ENCODE results near the gene TANGO2. TPM values are rescaled to one million over a fixed set of nuclear protein-coding genes. Genes with fewer than 3 reads are reported as not detected.
A peak's percentile ranks its signal among the peaks of the same experiment; 100 is the strongest.

Gene TANGO2
- total RNA-seq, 1 experiment from 2014 or later = 33.5 TPM

GRCh38 chr22:20012741-20013331, 8.1 kb upstream of the TANGO2 start:
- Mint-ChIP-seq H3K27me3 (ENCODE audit: unreplicated experiment) (no peaks in the 10 kb centered on the region), H3K9me3 (ENCODE audit: low read depth, unreplicated experiment) (no peaks in the 10 kb centered on the region), H3K4me3 (ENCODE audit: low read depth, unreplicated experiment) (no peak overlapping the region), H3K27ac (ENCODE audit: unreplicated experiment) (no peak overlapping the region), H3K36me3 (ENCODE audit: insufficient read depth, unreplicated experiment) (peaks cover 24% of the 10 kb centered on the region), H3K4me1 (ENCODE audit: low read depth, unreplicated experiment) (peaks cover 7% of the 10 kb centered on the region)
- intact Hi-C loops (cut with micrococcal nuclease; ENCODE audit: unreplicated experiment) = loop anchor here (5.0 kb wide), 1 partner anchor 41 kb away; no protein-coding TSS in a partner anchor
- DNase-seq = no peak
- BruUV-seq (replicated peaks) = no TSS peak
- CTCF ChIA-PET = interaction anchor here (0.5 to 1.7 kb wide), 8 partner anchors 14 to 65 kb away, joined by 3 to 15 read pairs (median 4); no protein-coding TSS in a partner anchor
- no peak for TF ChIP-seq CTCF (IDR thresholded peaks at IDR 0.05; ENCODE audit: unreplicated experiment)

- H3K4me1 Mint-ChIP-seq (ENCODE audit: low read depth, unreplicated experiment) = peaks cover 7% of the 10 kb centered on the region
- TF ChIP-seq CTCF (IDR thresholded peaks at IDR 0.05; ENCODE audit: unreplicated experiment) = peak; percentile 67
- no peak overlapping the region for H3K27ac Mint-ChIP-seq (ENCODE audit: unreplicated experiment)
- CTCF ChIA-PET = interaction anchor here (0.5 to 1.7 kb wide), 8 partner anchors 13 to 66 kb away, joined by 3 to 15 read pairs (median 4); no protein-coding TSS in a partner anchor
- peaks cover 25% of the 10 kb centered on the region for H3K36me3 Mint-ChIP-seq (ENCODE audit: insufficient read depth, unreplicated experiment)
- no peaks in the 10 kb centered on the region for H3K9me3 Mint-ChIP-seq (ENCODE audit: low read depth, unreplicated experiment)
- intact Hi-C loops (cut with micrococcal nuclease; ENCODE audit: unreplicated experiment) = loop anchor here (5.0 kb wide), 1 partner anchor 41 kb away; no protein-coding TSS in a partner anchor
- H3K4me3 Mint-ChIP-seq (ENCODE audit: low read depth, unreplicated experiment) = no peak overlapping the region
- DNase-seq = peak; percentile 73
- no TSS peak for BruUV-seq (replicated peaks)
- H3K27me3 Mint-ChIP-seq (ENCODE audit: unreplicated experiment) = no peaks in the 10 kb centered on the region
Measured at GRCh38 chr22:20013382-20013871, 7.5 kb upstream of the TANGO2 start.

- H3K4me3 Mint-ChIP-seq (ENCODE audit: low read depth, unreplicated experiment) = peak overlapping the region; percentile 82
- CTCF ChIA-PET = interaction anchor here (0.5 to 2.1 kb wide), 3 partner anchors 28 to 1720 kb away, joined by 3 to 7 read pairs (median 5); no protein-coding TSS in a partner anchor
- no peaks in the 10 kb centered on the region for H3K9me3 Mint-ChIP-seq (ENCODE audit: low read depth, unreplicated experiment)
- BruUV-seq (replicated peaks) = no TSS peak
- no peak overlapping the region for H3K27ac Mint-ChIP-seq (ENCODE audit: unreplicated experiment)
- peaks cover 7% of the 10 kb centered on the region for H3K4me1 Mint-ChIP-seq (ENCODE audit: low read depth, unreplicated experiment)
- no peaks in the 10 kb centered on the region for H3K27me3 Mint-ChIP-seq (ENCODE audit: unreplicated experiment)
- no peak for DNase-seq
- intact Hi-C loops (cut with micrococcal nuclease; ENCODE audit: unreplicated experiment) = loop anchor here (5.0 kb wide), 1 partner anchor 42 kb away; no protein-coding TSS in a partner anchor
- peaks cover 25% of the 10 kb centered on the region for H3K36me3 Mint-ChIP-seq (ENCODE audit: insufficient read depth, unreplicated experiment)
- no peak for TF ChIP-seq CTCF (IDR thresholded peaks at IDR 0.05; ENCODE audit: unreplicated experiment)
Measured at GRCh38 chr22:20014526-20015186, 6.3 kb upstream of the TANGO2 start.

- Mint-ChIP-seq H3K27ac (ENCODE audit: unreplicated experiment) (no peak overlapping the region), H3K4me3 (ENCODE audit: low read depth, unreplicated experiment) (peak overlapping the region; percentile 82), H3K27me3 (ENCODE audit: unreplicated experiment) (no peaks in the 10 kb centered on the region), H3K4me1 (ENCODE audit: low read depth, unreplicated experiment) (peaks cover 7% of the 10 kb centered on the region), H3K36me3 (ENCODE audit: insufficient read depth, unreplicated experiment) (peaks cover 25% of the 10 kb centered on the region), H3K9me3 (ENCODE audit: low read depth, unreplicated experiment) (no peaks in the 10 kb centered on the region)
- CTCF ChIA-PET = interaction anchor here (0.5 to 2.1 kb wide), 3 partner anchors 29 to 1720 kb away, joined by 3 to 7 read pairs (median 5); no protein-coding TSS in a partner anchor
- no peak for TF ChIP-seq CTCF (IDR thresholded peaks at IDR 0.05; ENCODE audit: unreplicated experiment)
- intact Hi-C loops (cut with micrococcal nuclease; ENCODE audit: unreplicated experiment) = no loop called here
- DNase-seq = no peak
- BruUV-seq (replicated peaks) = no TSS peak
Measured at GRCh38 chr22:20015187-20015625, 5.7 kb upstream of the TANGO2 start.

All from Calu3 (cell line).